Neural progenitor cell (in vitro differentiated cells): ENCODE measurements around the gene GALNTL6. TPM values are rescaled to one million over a fixed set of nuclear protein-coding genes. Genes with fewer than 3 reads are reported as not detected.

ENCODE experiments used
- DNase-seq: peaks from one replicate; pipeline ENCODE4 v3.0.0-alpha.2; 2016; ENCODE audit warnings: low spot score
- H2AFZ ChIP-seq: fragments of 200-600 bp; sonication (generic); replicated peaks from 2 replicates; pipeline ENCODE4 v1.6.1; 2016; ENCODE audit warnings: antibody characterized with exemption
- H3F3A ChIP-seq: fragments of 200-600 bp; sonication (generic); 2 replicates; pipeline ENCODE4 v1.6.1; 2016; ENCODE audit warnings: antibody characterized with exemption, low read depth
- H3K27ac ChIP-seq: fragments of 200-600 bp; sonication (generic); 2 replicates; pipeline ENCODE4 v1.5.1; 2016; ENCODE audit warnings: mild to moderate bottlenecking
- H3K27me3 ChIP-seq: fragments of 200-600 bp; sonication (generic); 2 replicates; pipeline ENCODE4 v1.6.1; 2016; ENCODE audit warnings: mild to moderate bottlenecking, moderate library complexity
- H3K36me3 ChIP-seq: fragments of 200-600 bp; sonication (generic); 2 replicates; pipeline ENCODE4 v1.5.1; 2016
- H3K4me1 ChIP-seq: fragments of 200-600 bp; sonication (generic); 2 replicates; pipeline ENCODE4 v1.6.1; 2016; ENCODE audit warnings: mixed run types
- H3K4me2 ChIP-seq: fragments of 200-600 bp; sonication (generic); 2 replicates; pipeline ENCODE4 v1.6.1; 2016
- H3K4me3 ChIP-seq: fragments of 200-600 bp; sonication (generic); 2 replicates; pipeline ENCODE4 v1.5.1; 2016
- H3K79me2 ChIP-seq: fragments of 200-600 bp; sonication (generic); 2 replicates; pipeline ENCODE4 v1.6.1; 2016; ENCODE audit warnings: low read depth
- H3K9ac ChIP-seq: fragments of 200-600 bp; sonication (generic); 2 replicates; pipeline ENCODE4 v1.6.1; 2016
- H3K9me3 ChIP-seq: fragments of 200-600 bp; sonication (generic); 2 replicates; pipeline ENCODE4 v1.5.1; 2016; ENCODE audit warnings: low read depth
- H4K20me1 ChIP-seq: fragments of 200-600 bp; sonication (generic); 2 replicates; pipeline ENCODE4 v1.6.1; 2016; ENCODE audit warnings: low read depth
- H3K27ac Mint-ChIP-seq: 3 replicates; pipeline ENCODE4 v1.8.0; 2021; ENCODE audit warnings: mixed read lengths
- H3K27me3 Mint-ChIP-seq: 2 replicates; pipeline ENCODE4 v1.8.0; 2022; ENCODE audit warnings: low read depth, mild to moderate bottlenecking, inconsistent platforms, moderate library complexity, mixed read lengths; ENCODE audit not compliant: insufficient read depth
- H3K36me3 Mint-ChIP-seq: 3 replicates; pipeline ENCODE4 v1.8.0; 2021; ENCODE audit warnings: mixed read lengths
- H3K4me1 Mint-ChIP-seq: 3 replicates; pipeline ENCODE4 v1.8.0; 2021; ENCODE audit warnings: mixed read lengths
- H3K4me3 Mint-ChIP-seq: 3 replicates; pipeline ENCODE4 v1.8.0; 2021; ENCODE audit warnings: mild to moderate bottlenecking, moderate library complexity, mixed read lengths
- H3K9me3 Mint-ChIP-seq: 3 replicates; pipeline ENCODE4 v1.8.0; 2020; ENCODE audit warnings: mixed read lengths
- EZH2 ChIP-seq: fragments of 200-600 bp; sonication (generic); IDR thresholded peaks from 2 replicates; pipeline ENCODE4 v1.6.1; 2017; ENCODE audit warnings: antibody characterized with exemption, mild to moderate bottlenecking, moderate library complexity
- EZH2phosphoT487 ChIP-seq: fragments of 200-600 bp; sonication (generic); IDR thresholded peaks from 2 replicates; pipeline ENCODE4 v1.6.1; 2017; ENCODE audit warnings: antibody characterized with exemption
- total RNA-seq: library from RNA; depleted of rRNA; stranded (reverse); fragments of >200 nt; gene quantifications from 2 replicates; pipeline ENCODE4 v1.2.3, GENCODE V29; 2015; ENCODE audit warnings: low replicate concordance
- TF ChIP-seq, protein P1 (sequence below): fragments of 200-600 bp; sonication (generic); IDR thresholded peaks from 2 replicates; pipeline ENCODE4 v1.5.1; 2017; ENCODE audit warnings: antibody characterized with exemption, mild to moderate bottlenecking

Gene GALNTL6
- total RNA-seq, 1 donor from 2014 or later, result 0.15 TPM

DNA sequence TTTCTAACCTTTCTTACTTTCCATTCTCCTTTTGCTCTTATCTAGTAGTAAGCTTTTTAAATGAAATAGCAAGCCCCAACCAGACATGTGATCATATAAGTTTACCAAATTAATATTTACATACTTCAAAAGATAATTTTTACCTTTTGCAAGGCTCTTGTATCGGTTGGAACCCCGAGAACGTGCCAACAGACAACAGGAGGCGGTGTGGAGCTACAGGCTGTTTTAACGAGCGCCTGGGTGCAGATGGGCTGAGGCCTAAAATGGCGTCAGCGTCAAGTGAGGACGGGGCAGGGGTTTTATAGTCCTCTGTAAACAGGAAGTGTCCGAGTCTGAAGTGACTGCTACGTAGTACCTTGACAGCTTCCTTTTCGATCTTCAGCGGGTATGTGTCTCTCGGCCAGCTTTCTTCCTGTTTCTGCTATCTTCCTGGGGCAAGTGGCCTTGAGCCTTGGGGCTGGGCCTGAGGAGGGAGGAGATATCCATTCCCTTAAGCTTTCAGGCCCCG, 342.7 kb downstream of the GALNTL6 start:
- no peak overlapping the region for H2AFZ ChIP-seq

DNA sequence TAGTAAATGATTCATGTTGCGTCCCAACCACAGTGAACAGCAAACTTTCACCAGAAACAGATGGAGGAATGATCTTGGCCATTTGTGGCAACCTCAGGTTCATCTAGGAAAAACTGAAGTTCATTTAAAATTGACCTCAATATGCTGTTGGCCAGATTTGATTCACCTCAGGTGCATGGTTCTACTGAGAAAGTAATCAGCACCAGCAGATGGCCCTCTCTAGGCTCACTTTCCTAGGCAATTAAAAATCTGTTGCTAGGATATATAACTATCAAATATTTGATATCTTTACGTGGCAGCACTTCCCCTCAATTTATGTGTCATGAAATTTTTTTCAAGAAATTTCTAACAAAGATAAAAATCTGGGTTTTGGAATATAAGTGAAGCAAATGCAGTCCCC, 344.7 kb downstream of the GALNTL6 start:
- no peaks in the 10 kb centered on the region for H3K9me3 Mint-ChIP-seq
- H3K36me3 Mint-ChIP-seq, result no peaks in the 10 kb centered on the region
- H3K4me3 Mint-ChIP-seq, result no peak overlapping the region
- Histone ChIP-seq H4K20me1 (no peaks in the 10 kb centered on the region), H3K27me3 (no peaks in the 10 kb centered on the region), H3K4me2 (no peak overlapping the region), H3F3A (no peaks in the 10 kb centered on the region), H3K79me2 (no peaks in the 10 kb centered on the region), H3K9ac (no peak overlapping the region), H3K4me3 (no peak overlapping the region), H3K4me1 (peaks cover 12% of the 10 kb centered on the region), H3K27ac (no peak overlapping the region), H3K36me3 (no peaks in the 10 kb centered on the region), H3K9me3 (no peaks in the 10 kb centered on the region), H2AFZ (no peak overlapping the region)
- DNase-seq, result no peak
- H3K4me1 Mint-ChIP-seq, result peaks cover 13% of the 10 kb centered on the region
- TF ChIP-seq EZH2phosphoT487 (no peak), EZH2 (no peak)
- TF ChIP-seq, protein P1, sequence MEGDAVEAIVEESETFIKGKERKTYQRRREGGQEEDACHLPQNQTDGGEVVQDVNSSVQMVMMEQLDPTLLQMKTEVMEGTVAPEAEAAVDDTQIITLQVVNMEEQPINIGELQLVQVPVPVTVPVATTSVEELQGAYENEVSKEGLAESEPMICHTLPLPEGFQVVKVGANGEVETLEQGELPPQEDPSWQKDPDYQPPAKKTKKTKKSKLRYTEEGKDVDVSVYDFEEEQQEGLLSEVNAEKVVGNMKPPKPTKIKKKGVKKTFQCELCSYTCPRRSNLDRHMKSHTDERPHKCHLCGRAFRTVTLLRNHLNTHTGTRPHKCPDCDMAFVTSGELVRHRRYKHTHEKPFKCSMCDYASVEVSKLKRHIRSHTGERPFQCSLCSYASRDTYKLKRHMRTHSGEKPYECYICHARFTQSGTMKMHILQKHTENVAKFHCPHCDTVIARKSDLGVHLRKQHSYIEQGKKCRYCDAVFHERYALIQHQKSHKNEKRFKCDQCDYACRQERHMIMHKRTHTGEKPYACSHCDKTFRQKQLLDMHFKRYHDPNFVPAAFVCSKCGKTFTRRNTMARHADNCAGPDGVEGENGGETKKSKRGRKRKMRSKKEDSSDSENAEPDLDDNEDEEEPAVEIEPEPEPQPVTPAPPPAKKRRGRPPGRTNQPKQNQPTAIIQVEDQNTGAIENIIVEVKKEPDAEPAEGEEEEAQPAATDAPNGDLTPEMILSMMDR, result no peak
- no peak overlapping the region for H3K27ac Mint-ChIP-seq
- H3K27me3 Mint-ChIP-seq, result peaks cover 3% of the 10 kb centered on the region

More for the DNA sequence above, 342.7 kb downstream of the GALNTL6 start:
- no peaks in the 10 kb centered on the region for H3K27me3 ChIP-seq
- no peak overlapping the region for H3K27ac ChIP-seq
- H3K9ac ChIP-seq, result no peak overlapping the region
- no peaks in the 10 kb centered on the region for H3K9me3 ChIP-seq
- TF ChIP-seq EZH2phosphoT487 (no peak), EZH2 (no peak)
- TF ChIP-seq, protein P1, result no peak
- no peaks in the 10 kb centered on the region for H4K20me1 ChIP-seq
- H3K4me3 ChIP-seq, result no peak overlapping the region
- H3K79me2 ChIP-seq, result no peaks in the 10 kb centered on the region
- peaks cover 13% of the 10 kb centered on the region for H3K4me1 ChIP-seq
- H3K36me3 Mint-ChIP-seq, result no peaks in the 10 kb centered on the region
- peaks cover 5% of the 10 kb centered on the region for H3K27me3 Mint-ChIP-seq
- no peaks in the 10 kb centered on the region for H3F3A ChIP-seq
- no peak overlapping the region for H3K27ac Mint-ChIP-seq
- H3K9me3 Mint-ChIP-seq, result no peaks in the 10 kb centered on the region
- DNase-seq, result no peak
- peaks cover 17% of the 10 kb centered on the region for H3K4me1 Mint-ChIP-seq
- H3K4me3 Mint-ChIP-seq, result no peak overlapping the region
- no peaks in the 10 kb centered on the region for H3K36me3 ChIP-seq
- H3K4me2 ChIP-seq, result no peak overlapping the region

DNA sequence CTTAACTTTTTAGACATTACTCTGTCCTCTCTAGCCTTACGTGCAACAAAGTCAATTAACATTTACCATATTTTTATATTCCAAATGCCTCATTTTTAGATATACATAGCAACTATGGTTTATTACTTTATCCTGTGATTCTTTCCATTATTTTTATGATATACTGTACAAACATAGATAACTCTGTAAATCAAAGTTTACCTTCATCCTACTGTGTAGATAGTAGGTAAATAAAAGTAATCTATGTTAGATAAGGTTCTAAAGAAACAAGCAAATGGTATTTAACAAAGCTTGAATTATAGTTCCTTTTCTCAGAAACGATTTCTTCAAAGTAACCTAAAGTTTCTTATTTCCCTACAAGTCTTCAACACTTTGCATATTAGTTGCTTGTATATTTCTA, 350.0 kb downstream of the GALNTL6 start:
- TF ChIP-seq, protein P1, result no peak
- TF ChIP-seq EZH2, result no peak
- no peaks in the 10 kb centered on the region for H3F3A ChIP-seq
- Mint-ChIP-seq H3K4me1 (no peaks in the 10 kb centered on the region), H3K36me3 (no peaks in the 10 kb centered on the region), H3K4me3 (no peak overlapping the region), H3K9me3 (no peaks in the 10 kb centered on the region), H3K27me3 (no peaks in the 10 kb centered on the region), H3K27ac (no peak overlapping the region)
- no peaks in the 10 kb centered on the region for H3K27me3 ChIP-seq
- no peak overlapping the region for H3K9ac ChIP-seq
- no peak overlapping the region for H3K4me3 ChIP-seq
- no peak for DNase-seq
- no peaks in the 10 kb centered on the region for H4K20me1 ChIP-seq
- H3K79me2 ChIP-seq, result no peaks in the 10 kb centered on the region
- H2AFZ ChIP-seq, result no peak overlapping the region
- no peaks in the 10 kb centered on the region for H3K9me3 ChIP-seq
- H3K27ac ChIP-seq, result no peak overlapping the region
- no peaks in the 10 kb centered on the region for H3K4me1 ChIP-seq
- no peak overlapping the region for H3K4me2 ChIP-seq
- H3K36me3 ChIP-seq, result no peaks in the 10 kb centered on the region
